ENCODE measurements around the gene MAGI2. TPM values are rescaled to one million over a fixed set of nuclear protein-coding genes. Genes with fewer than 3 reads are reported as not detected.

Gene MAGI2
- total and polyA plus RNA-seq, 2 donors (not counting 3 experiments of a cell fraction or from before 2014, with no cell fraction given) = 0.28 to 6.0 TPM

DNA sequence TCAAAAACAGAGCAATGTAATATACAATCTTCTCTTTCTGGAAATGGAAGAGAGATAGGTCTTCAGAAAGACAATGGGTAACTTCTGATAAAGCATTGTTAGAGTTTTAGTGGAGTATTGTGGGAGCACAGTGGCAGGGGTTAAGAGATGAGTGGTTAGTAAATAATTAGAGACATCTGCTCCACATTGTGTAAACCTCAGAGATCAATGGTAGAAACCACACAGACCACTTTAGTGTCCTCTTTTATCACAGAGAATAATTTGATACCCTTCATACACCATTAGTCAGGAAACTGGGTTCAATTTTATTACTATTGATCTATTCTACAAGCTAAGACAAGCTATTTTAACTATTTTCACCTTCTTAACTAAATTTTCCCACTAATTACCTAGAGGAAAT lies 35.9 kb upstream of the MAGI2 start:
- Histone ChIP-seq H3K4me1 (ENCODE audit: control insufficient read depth, extremely low read depth, insufficient read depth, low read length) (no peaks in the 10 kb centered on the region), H3K79me2 (ENCODE audit: control insufficient read depth, insufficient read depth, low read length) (no peaks in the 10 kb centered on the region), H4K20me1 (replicated peaks; ENCODE audit: control insufficient read depth, extremely low read depth, insufficient read depth, low read length) (no peaks in the 10 kb centered on the region), H3K36me3 (ENCODE audit: control insufficient read depth in 2 of 2, extremely low read depth in 1 of 2, insufficient read depth in 2 of 2, low read length in 2 of 2) (no peaks in the 10 kb centered on the region), H2AFZ (ENCODE audit: low read depth, low read length) (no peak overlapping the region), H3K4me2 (ENCODE audit: insufficient read depth, low read length) (no peak overlapping the region), H3K9ac (replicated peaks; ENCODE audit: extremely low read depth, insufficient read depth, low read length) (no peak overlapping the region), H3K9me3 (replicated peaks; ENCODE audit: control insufficient read depth, insufficient read depth, low read length) (no peaks in the 10 kb centered on the region), H3K27me3 (ENCODE audit: control insufficient read depth in 2 of 2, insufficient read depth in 2 of 2, low read length in 2 of 2) (no peaks in the 10 kb centered on the region), H3K27ac (ENCODE audit: insufficient read depth, low read depth, low read length) (no peak overlapping the region), H3K4me3 (replicated peaks in 1 of 3; ENCODE audit: insufficient read depth in 1 of 3, low read depth in 1 of 3, low read length in 3 of 3) (no peak overlapping the region), H3K9me1 (replicated peaks; ENCODE audit: control insufficient read depth, extremely low read depth, insufficient read depth, low read length) (no peaks in the 10 kb centered on the region)
- FAIRE-seq (no peak), DNase-seq (ENCODE audit: low read depth, low spot score) (no peak)
- dilution Hi-C loops (cut with MboI; ENCODE audit: extremely low pct_ligation_motif_present, low sequenced_read_pairs) = no loop called here
- intact Hi-C loops (cut with micrococcal nuclease) = no loop called here
- POLR2A ChIA-PET = no interaction called here
- CTCF ChIA-PET = interaction anchor here (0.6 kb wide), 1 partner anchor 10 kb away, joined by 3 read pairs; no protein-coding TSS in a partner anchor
- no TSS peak for BruUV-seq (replicated peaks)
- TF ChIP-seq, protein P1, sequence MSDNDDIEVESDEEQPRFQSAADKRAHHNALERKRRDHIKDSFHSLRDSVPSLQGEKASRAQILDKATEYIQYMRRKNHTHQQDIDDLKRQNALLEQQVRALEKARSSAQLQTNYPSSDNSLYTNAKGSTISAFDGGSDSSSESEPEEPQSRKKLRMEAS (IDR thresholded peaks at IDR 0.05; ENCODE audit: insufficient read depth, insufficient read length) = no peak
- TF ChIP-seq POLR2A (IDR thresholded peaks at IDR 0.05; ENCODE audit: low read depth, low read length) (no peak), MYC (IDR thresholded peaks at IDR 0.05; ENCODE audit: low read depth, low read length) (no peak), JUN (IDR thresholded peaks at IDR 0.05; ENCODE audit: borderline replicate concordance, insufficient read depth, insufficient read length, low read depth) (no peak), GATA2 (IDR thresholded peaks at IDR 0.05; ENCODE audit: insufficient read depth, insufficient read length, low read depth, low read length) (no peak), EZH2 (IDR thresholded peaks at IDR 0.05; ENCODE audit: borderline replicate concordance, low read depth, low read length, severe bottlenecking) (no peak), POLR2AphosphoS5 (IDR thresholded peaks at IDR 0.05; ENCODE audit: insufficient read depth, low read depth, low read length) (no peak), FOS (IDR thresholded peaks at IDR 0.05; ENCODE audit: borderline replicate concordance, insufficient read depth, low read length) (no peak)
- TF ChIP-seq, protein P2, sequence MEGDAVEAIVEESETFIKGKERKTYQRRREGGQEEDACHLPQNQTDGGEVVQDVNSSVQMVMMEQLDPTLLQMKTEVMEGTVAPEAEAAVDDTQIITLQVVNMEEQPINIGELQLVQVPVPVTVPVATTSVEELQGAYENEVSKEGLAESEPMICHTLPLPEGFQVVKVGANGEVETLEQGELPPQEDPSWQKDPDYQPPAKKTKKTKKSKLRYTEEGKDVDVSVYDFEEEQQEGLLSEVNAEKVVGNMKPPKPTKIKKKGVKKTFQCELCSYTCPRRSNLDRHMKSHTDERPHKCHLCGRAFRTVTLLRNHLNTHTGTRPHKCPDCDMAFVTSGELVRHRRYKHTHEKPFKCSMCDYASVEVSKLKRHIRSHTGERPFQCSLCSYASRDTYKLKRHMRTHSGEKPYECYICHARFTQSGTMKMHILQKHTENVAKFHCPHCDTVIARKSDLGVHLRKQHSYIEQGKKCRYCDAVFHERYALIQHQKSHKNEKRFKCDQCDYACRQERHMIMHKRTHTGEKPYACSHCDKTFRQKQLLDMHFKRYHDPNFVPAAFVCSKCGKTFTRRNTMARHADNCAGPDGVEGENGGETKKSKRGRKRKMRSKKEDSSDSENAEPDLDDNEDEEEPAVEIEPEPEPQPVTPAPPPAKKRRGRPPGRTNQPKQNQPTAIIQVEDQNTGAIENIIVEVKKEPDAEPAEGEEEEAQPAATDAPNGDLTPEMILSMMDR (IDR thresholded peaks at IDR 0.05; ENCODE audit: extremely low read depth in 1 of 2, insufficient read depth in 1 of 2, low read depth in 1 of 2, low read length in 2 of 2) = no peak
